ENCODE results near the gene RNF208.

The RNF208 gene

GRCh38 chr9:137217276-137218211 lies 4.5 kb downstream of the RNF208 start:
- H3K36me3 Mint-ChIP-seq (ENCODE audit: low read depth) = peaks cover 4% of the 10 kb centered on the region
- H3K4me3 Mint-ChIP-seq = peak overlapping the region; percentile 70 to 78 (median 76)
- H3K4me1 Mint-ChIP-seq = peaks cover 5% of the 10 kb centered on the region
- no peaks in the 10 kb centered on the region for H3K27me3 Mint-ChIP-seq (ENCODE audit: low read depth)
- TF ChIP-seq CTCF (IDR thresholded peaks at IDR 0.05; ENCODE audit: unreplicated experiment in 3 of 3) = no peak
- H3K27ac Mint-ChIP-seq = peak overlapping the region in 2 of 3 experiments; percentile 88 to 93
- H3K9me3 Mint-ChIP-seq = no peaks in the 10 kb centered on the region

- no peak overlapping the region for H3K4me3 Mint-ChIP-seq
- peaks cover 4% of the 10 kb centered on the region for H3K36me3 Mint-ChIP-seq (ENCODE audit: low read depth)
- no peaks in the 10 kb centered on the region for H3K9me3 Mint-ChIP-seq
- H3K4me1 Mint-ChIP-seq = peaks cover 5% of the 10 kb centered on the region
- TF ChIP-seq CTCF (IDR thresholded peaks at IDR 0.05; ENCODE audit: unreplicated experiment in 3 of 3) = no peak
- peak overlapping the region in 1 of 3 experiments; percentile 93 for H3K27ac Mint-ChIP-seq
- H3K27me3 Mint-ChIP-seq (ENCODE audit: low read depth) = no peaks in the 10 kb centered on the region
Observed at GRCh38 chr9:137216188-137216965, 5.7 kb downstream of the RNF208 start.

- Mint-ChIP-seq H3K27ac (no peak overlapping the region), H3K4me3 (no peak overlapping the region), H3K9me3 (no peaks in the 10 kb centered on the region), H3K4me1 (peaks cover 5% of the 10 kb centered on the region), H3K36me3 (ENCODE audit: low read depth) (peaks cover 4% of the 10 kb centered on the region), H3K27me3 (ENCODE audit: low read depth) (no peaks in the 10 kb centered on the region)
- no peak for TF ChIP-seq CTCF (IDR thresholded peaks at IDR 0.05; ENCODE audit: unreplicated experiment in 3 of 3)
Observed at GRCh38 chr9:137215196-137215986, 6.6 kb downstream of the RNF208 start.

GRCh38 chr9:137214620-137215019 lies 7.4 kb downstream of the RNF208 start:
- Mint-ChIP-seq H3K9me3 (no peaks in the 10 kb centered on the region), H3K27ac (no peak overlapping the region), H3K4me3 (peak overlapping the region in 1 of 3 experiments; percentile 27), H3K27me3 (ENCODE audit: low read depth) (no peaks in the 10 kb centered on the region), H3K4me1 (peaks cover 5% of the 10 kb centered on the region), H3K36me3 (ENCODE audit: low read depth) (peaks cover 4% of the 10 kb centered on the region)
- no peak for TF ChIP-seq CTCF (IDR thresholded peaks at IDR 0.05; ENCODE audit: unreplicated experiment in 3 of 3)

- Mint-ChIP-seq H3K36me3 (ENCODE audit: low read depth) (peaks cover 4% of the 10 kb centered on the region), H3K4me3 (no peak overlapping the region), H3K4me1 (peaks cover 5% of the 10 kb centered on the region), H3K27ac (no peak overlapping the region), H3K27me3 (ENCODE audit: low read depth) (no peaks in the 10 kb centered on the region), H3K9me3 (no peaks in the 10 kb centered on the region)
- no peak for TF ChIP-seq CTCF (IDR thresholded peaks at IDR 0.05; ENCODE audit: unreplicated experiment in 3 of 3)
Observed at GRCh38 chr9:137213160-137214060, 8.6 kb downstream of the RNF208 start.

Data from nephron (organoid).